GM12878 (cell line): ENCODE measurements around the gene GSC2. TPM values are rescaled to one million over a fixed set of nuclear protein-coding genes. Genes with fewer than 3 reads are reported as not detected.
A peak's percentile ranks its signal among the peaks of the same experiment; 100 is the strongest.

Source experiments
- ATAC-seq: fragments of 200-7000 bp; cut with Tn5 transposase; 3 replicates; pipeline ENCODE4 v1.9.1; 2020; ENCODE audit warnings: mild to moderate bottlenecking, moderate library complexity
- BruUV-seq: library from RNA; stranded (reverse); fragments of 400-500 nt; replicated peaks from 2 replicates; lab custom pipeline; 2021; lab: Mats Ljungman, UMichigan
- CTCF ChIA-PET: fragments of 300-600 bp; sonication (Branson Sonifier 250); formaldehyde crosslinking; extraction: SDS; loops from one replicate; lab custom pipeline; 2021; ENCODE audit warnings: inconsistent platforms; lab: Yijun Ruan, JAX
- POLR2A ChIA-PET: fragments of 350-600 bp; formaldehyde crosslinking; extraction: SDS; loops from one replicate; lab custom pipeline; 2021; ENCODE audit warnings: inconsistent platforms; lab: Charles Lee
- RAD21 ChIA-PET: fragments of 300-600 bp; sonication (Branson Sonifier 250); formaldehyde crosslinking; loops from one replicate; lab custom pipeline; 2023; ENCODE audit warnings: antibody characterized with exemption; ENCODE audit not compliant: unreplicated experiment; lab: Charles Lee
- SMC1A ChIA-PET: fragments of 300-600 bp; sonication (Branson Sonifier 250); formaldehyde crosslinking; loops from one replicate; lab custom pipeline; 2023; ENCODE audit not compliant: unreplicated experiment, uncharacterized antibody; lab: Charles Lee
- DNase-seq: peaks from one replicate; pipeline ENCODE4 v3.0.0-alpha.2; 2011; ENCODE audit warnings: low read depth, low spot score
- FAIRE-seq: peaks from 3 replicates; lab custom pipeline; 2011; peaks lifted over from hg19 to GRCh38; lab: Jason Lieb, UNC
- H2AFZ ChIP-seq: 2 replicates; pipeline ENCODE4 v1.6.0; 2011; ENCODE audit warnings: low read depth, low read length, control low read depth; ENCODE audit not compliant: control insufficient read depth
- H3K27ac ChIP-seq: 2 replicates; pipeline ENCODE4 v1.5.1; 2011; ENCODE audit warnings: control low read depth; ENCODE audit not compliant: control insufficient read depth, insufficient read depth
- H3K27me3 ChIP-seq, 2 experiments: replicated peaks in 1 of 2; 2 replicates each; pipeline versions ENCODE4 v1.6.0 to v1.6.1; 2011; ENCODE audit warnings: low read length in 1 of 2; ENCODE audit not compliant: control insufficient read depth in 2 of 2, insufficient read depth in 2 of 2
- H3K36me3 ChIP-seq, 2 experiments: 2 replicates each; pipeline ENCODE4 v1.5.1; 2011; ENCODE audit warnings: low read length in 1 of 2; ENCODE audit not compliant: control insufficient read depth in 2 of 2, insufficient read depth in 2 of 2
- H3K4me1 ChIP-seq: 2 replicates; pipeline ENCODE4 v1.6.1; 2011; ENCODE audit warnings: mild to moderate bottlenecking, low read length, moderate library complexity, mixed read lengths; ENCODE audit not compliant: control insufficient read depth, insufficient read depth
- H3K4me2 ChIP-seq: 2 replicates; pipeline ENCODE4 v1.6.0; 2011; ENCODE audit warnings: control low read depth; ENCODE audit not compliant: control insufficient read depth, insufficient read depth
- H3K4me3 ChIP-seq: fragments of 200-600 bp; sonication (generic); 2 replicates; pipeline ENCODE4 v1.5.1; 2016
- H3K79me2 ChIP-seq: 2 replicates; pipeline ENCODE4 v1.6.0; 2011; ENCODE audit warnings: low read length; ENCODE audit not compliant: control insufficient read depth, insufficient read depth
- H3K9ac ChIP-seq: 2 replicates; pipeline ENCODE4 v1.8.0; 2011; ENCODE audit warnings: low read length, control low read depth, mixed read lengths; ENCODE audit not compliant: control insufficient read depth, insufficient read depth
- H3K9me3 ChIP-seq: replicated peaks from 3 replicates; pipeline ENCODE4 v1.5.1; 2011; ENCODE audit warnings: mild to moderate bottlenecking, low read length; ENCODE audit not compliant: control insufficient read depth, insufficient read depth
- H4K20me1 ChIP-seq: 2 replicates; pipeline ENCODE4 v1.6.0; 2011; ENCODE audit not compliant: control insufficient read depth, insufficient read depth
- BRCA1 ChIP-seq: IDR thresholded peaks from 2 replicates; pipeline ENCODE4 v1.6.1; 2011; ENCODE audit warnings: low read depth, low read length, improper control_type of control experiment
- HDAC6 ChIP-seq: fragments of 200-600 bp; sonication (generic); IDR thresholded peaks from one replicate; pipeline ENCODE4 v1.8.0; 2017; ENCODE audit warnings: antibody characterized with exemption; ENCODE audit not compliant: unreplicated experiment
- HDGF ChIP-seq: fragments of 450-650 bp; IDR thresholded peaks from 2 replicates; pipeline ENCODE4 v1.6.1; 2016; ENCODE audit warnings: antibody characterized with exemption
- NFYA ChIP-seq: IDR thresholded peaks from 2 replicates; pipeline ENCODE4 v1.6.1; 2011; ENCODE audit warnings: low read depth, mild to moderate bottlenecking, low read length, improper control_type of control experiment, borderline replicate concordance
- NFYB ChIP-seq: IDR thresholded peaks from 2 replicates; pipeline ENCODE4 v1.6.1; 2011; ENCODE audit warnings: low read depth, mild to moderate bottlenecking, low read length, improper control_type of control experiment, moderate library complexity; ENCODE audit not compliant: insufficient read depth
- NR2C1 ChIP-seq: fragments of 450-650 bp; IDR thresholded peaks from 2 replicates; pipeline ENCODE4 v1.6.1; 2017; ENCODE audit warnings: antibody characterized with exemption, mild to moderate bottlenecking, moderate library complexity
- SIX5 ChIP-seq: IDR thresholded peaks from 2 replicates; pipeline ENCODE4 v1.6.1; 2011; ENCODE audit warnings: mild to moderate bottlenecking, low read depth, low read length, moderate library complexity; ENCODE audit not compliant: severe bottlenecking
- TBL1XR1 ChIP-seq: IDR thresholded peaks from 2 replicates; pipeline ENCODE4 v1.6.1; 2012; ENCODE audit warnings: low read depth, low read length, improper control_type of control experiment
- WGBS: methylation state at CpG from one replicate; pipeline ENCODE4 v1.1.6; 2016; ENCODE audit warnings: low lambda C conversion rate; ENCODE audit not compliant: insufficient replicate concordance, insufficient coverage; ENCODE audit errors: missing lambda C conversion rate; 5-methylcytosine and 5-hydroxymethylcytosine counted together
- in situ Hi-C: fragments of 300-500 bp; cut with MboI; formaldehyde crosslinking; loops from 9 replicates; pipeline ENCODE4 v1.14.3; 2018; ENCODE audit warnings: mixed read lengths
- intact Hi-C: fragments of 100-400 bp; cut with micrococcal nuclease; formaldehyde crosslinking; loops from one replicate; pipeline ENCODE4 v1.14.2; 2022; ENCODE audit not compliant: unreplicated experiment
- polyA plus RNA-seq, 11 experiments: library from polyadenylated mRNA; depleted of rRNA in 4 of 11; unstranded in 6 of 11; stranded (reverse) in 5 of 11; fragments of >200 nt; fragmentation: Nextera tagmentation in 4 of 11; fragmentation: Illumina TruSeq in 1 of 11; extraction: Ambion mirVana in 4 of 11; extraction: Trizol in 1 of 11; gene quantifications; 1 replicate in 1 of 11; 2 replicates in 10 of 11; pipeline versions ENCODE4 v1.2.1 to v1.2.3, GENCODE V29; 2011 to 2016; ENCODE audit warnings: inconsistent platforms in 2 of 11, missing spikeins in 2 of 11, low read depth in 1 of 11
- total RNA-seq, 4 experiments: library from RNA; depleted of rRNA in 3 of 4; stranded (reverse); fragments of >200 nt in 3 of 4; fragmentation: Illumina TruSeq in 1 of 4; extraction: Trizol in 1 of 4; gene quantifications; 2 replicates each; pipeline versions ENCODE4 v1.2.1 to v1.2.3, GENCODE V29; 2013 to 2021
- TF ChIP-seq, protein P1 (sequence below): fragments of 150-350 bp; IDR thresholded peaks from 2 replicates; pipeline ENCODE4 v1.6.1; 2014; ENCODE audit warnings: mild to moderate bottlenecking, low read depth, low read length
- TF ChIP-seq, protein P2 (sequence below): fragments of 450-650 bp; IDR thresholded peaks from 2 replicates; pipeline ENCODE4 v1.6.1; 2016; ENCODE audit warnings: mild to moderate bottlenecking
- TF ChIP-seq, protein P3 (sequence below), 3 experiments: IDR thresholded peaks in 2 of 3; conservative IDR thresholded peaks in 1 of 3; 2 replicates each; pipeline ENCODE4 v1.5.1; 2011; ENCODE audit warnings: low read depth in 3 of 3, low read length in 3 of 3, mild to moderate bottlenecking in 3 of 3, control low read depth in 2 of 3, moderate library complexity in 2 of 3, inconsistent platforms in 1 of 3, mixed read lengths in 1 of 3; ENCODE audit not compliant: control insufficient read depth in 2 of 3, insufficient read depth in 1 of 3; ENCODE audit errors: extremely low read depth in 1 of 3
- TF ChIP-seq, protein P4 (sequence below): fragments of 450-650 bp; IDR thresholded peaks from 2 replicates; pipeline ENCODE4 v1.6.1; 2017; ENCODE audit warnings: mild to moderate bottlenecking, moderate library complexity

The GSC2 gene
- total and polyA plus RNA-seq, 10 of the 15 experiments (the other 5 are each of a cell fraction or from before 2014, with no cell fraction given) = not detected

DNA sequence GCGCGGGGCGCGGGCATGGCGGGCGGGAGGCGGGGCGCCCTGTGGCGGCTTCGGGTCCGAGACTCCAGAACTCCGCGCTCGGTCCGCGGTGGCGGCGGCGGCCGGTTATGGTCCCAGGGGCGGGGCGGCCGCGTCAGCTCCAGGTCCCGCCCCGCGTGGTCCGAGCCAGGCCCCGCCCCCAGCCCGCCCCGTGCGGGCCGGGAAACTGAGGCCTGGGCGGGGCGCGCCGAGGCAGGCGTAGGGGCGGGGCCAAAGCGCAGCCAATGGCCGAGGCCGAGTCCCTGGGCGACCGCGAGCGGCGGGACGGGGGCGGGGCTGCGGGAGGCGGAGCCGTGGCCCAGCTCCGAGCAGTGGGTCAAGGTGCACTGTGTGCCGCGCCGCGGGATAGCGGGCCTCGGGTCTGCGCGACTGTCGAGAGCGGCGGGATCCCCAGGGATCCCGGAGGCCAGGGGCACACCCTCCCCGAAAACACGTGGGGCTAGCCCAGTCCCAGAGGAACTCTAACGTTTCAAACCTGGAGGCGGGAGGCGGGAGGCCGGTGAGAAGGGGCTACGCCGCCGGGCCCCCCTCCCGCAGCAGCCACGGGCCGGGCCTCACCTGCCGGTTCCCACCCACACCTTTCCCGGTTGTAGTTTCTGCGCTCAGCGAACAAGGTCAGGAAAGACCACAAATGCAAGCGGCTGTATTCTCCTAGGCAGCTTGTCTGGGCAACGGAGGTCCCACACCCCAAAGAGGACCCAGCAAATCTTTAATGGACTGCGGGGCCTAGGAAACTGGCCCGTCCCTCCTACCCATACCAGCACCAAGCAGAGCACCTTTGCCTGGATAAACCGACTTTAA lies 28.8 kb upstream of the GSC2 start, which contains the start of gene SLC25A1:
Gene SLC25A1 (minus strand): TSS at position 80 of the 840 bp plus-strand sequence. CDS start 63 bp downstream, at position 17.
- Histone ChIP-seq H3K9ac (peak within 1 kb of the TSS; percentile 72), H3K27ac (peak within 1 kb of the TSS; percentile 74), H3K36me3 (no peaks in the 10 kb centered on the region; a peak in 1 of 4 replicates), H3K4me1 (peaks cover 22% of the 10 kb centered on the region), H3K4me3 (peak within 1 kb of the TSS; percentile 76), H4K20me1 (no peaks in the 10 kb centered on the region), H3K4me2 (peak within 1 kb of the TSS; percentile 98), H2AFZ (peak within 1 kb of the TSS; percentile 85), H3K9me3 (no peaks in the 10 kb centered on the region), H3K79me2 (peaks cover 22% of the 10 kb centered on the region), H3K27me3 (peaks cover 0 to 1% of the 10 kb centered on the region in 2 experiments; a peak in 1 of 4 replicates)
- no TSS peak for BruUV-seq
- peak; percentile 61 for FAIRE-seq
- ChIA-PET RAD21 (interaction anchor here (0.8 to 2.3 kb wide), 18 partner anchors 35 to 451 kb away, joined by 3 to 21 read pairs (median 4); partner anchors contain the start of genes C22orf39, CDC45, ESS2 and HIRA), SMC1A (interaction anchor here (0.7 to 3.0 kb wide), 6 partner anchors 21 to 431 kb away, joined by 3 to 19 read pairs (median 3); partner anchors contain the start of genes CDC45, ESS2 and UFD1), CTCF (interaction anchor here (0.5 to 3.6 kb wide), 27 partner anchors 9 to 451 kb away, joined by 3 to 36 read pairs (median 4); partner anchors contain the start of genes C22orf39, CDC45 and ESS2), POLR2A (interaction anchor here (0.6 to 1.1 kb wide), 6 partner anchors 9 to 268 kb away, joined by 3 read pairs; partner anchors contain the start of genes C22orf39 and ESS2)
- peak; percentile 88 for ATAC-seq
- in situ Hi-C loops (no loop called here), intact Hi-C loops (loop anchor here (2.0 to 5.0 kb wide), 4 partner anchors 34 to 452 kb away; partner anchors contain the start of genes C22orf39, ESS2, HIRA and MRPL40)
- DNase-seq = peak; percentile 39
- 1% methylated on average over 33 of the region's 86 CpGs for WGBS
- no peak for TF ChIP-seq BRCA1
- no peak for TF ChIP-seq SIX5
- peak; percentile 59 for TF ChIP-seq NR2C1
- TF ChIP-seq TBL1XR1 = no peak
- no peak for TF ChIP-seq NFYA
- TF ChIP-seq, protein P1, sequence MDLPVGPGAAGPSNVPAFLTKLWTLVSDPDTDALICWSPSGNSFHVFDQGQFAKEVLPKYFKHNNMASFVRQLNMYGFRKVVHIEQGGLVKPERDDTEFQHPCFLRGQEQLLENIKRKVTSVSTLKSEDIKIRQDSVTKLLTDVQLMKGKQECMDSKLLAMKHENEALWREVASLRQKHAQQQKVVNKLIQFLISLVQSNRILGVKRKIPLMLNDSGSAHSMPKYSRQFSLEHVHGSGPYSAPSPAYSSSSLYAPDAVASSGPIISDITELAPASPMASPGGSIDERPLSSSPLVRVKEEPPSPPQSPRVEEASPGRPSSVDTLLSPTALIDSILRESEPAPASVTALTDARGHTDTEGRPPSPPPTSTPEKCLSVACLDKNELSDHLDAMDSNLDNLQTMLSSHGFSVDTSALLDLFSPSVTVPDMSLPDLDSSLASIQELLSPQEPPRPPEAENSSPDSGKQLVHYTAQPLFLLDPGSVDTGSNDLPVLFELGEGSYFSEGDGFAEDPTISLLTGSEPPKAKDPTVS = no peak
- TF ChIP-seq, protein P2, sequence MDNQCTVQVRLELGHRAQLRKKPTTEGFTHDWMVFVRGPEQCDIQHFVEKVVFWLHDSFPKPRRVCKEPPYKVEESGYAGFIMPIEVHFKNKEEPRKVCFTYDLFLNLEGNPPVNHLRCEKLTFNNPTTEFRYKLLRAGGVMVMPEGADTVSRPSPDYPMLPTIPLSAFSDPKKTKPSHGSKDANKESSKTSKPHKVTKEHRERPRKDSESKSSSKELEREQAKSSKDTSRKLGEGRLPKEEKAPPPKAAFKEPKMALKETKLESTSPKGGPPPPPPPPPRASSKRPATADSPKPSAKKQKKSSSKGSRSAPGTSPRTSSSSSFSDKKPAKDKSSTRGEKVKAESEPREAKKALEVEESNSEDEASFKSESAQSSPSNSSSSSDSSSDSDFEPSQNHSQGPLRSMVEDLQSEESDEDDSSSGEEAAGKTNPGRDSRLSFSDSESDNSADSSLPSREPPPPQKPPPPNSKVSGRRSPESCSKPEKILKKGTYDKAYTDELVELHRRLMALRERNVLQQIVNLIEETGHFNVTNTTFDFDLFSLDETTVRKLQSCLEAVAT = no peak
- TF ChIP-seq, protein P3, sequence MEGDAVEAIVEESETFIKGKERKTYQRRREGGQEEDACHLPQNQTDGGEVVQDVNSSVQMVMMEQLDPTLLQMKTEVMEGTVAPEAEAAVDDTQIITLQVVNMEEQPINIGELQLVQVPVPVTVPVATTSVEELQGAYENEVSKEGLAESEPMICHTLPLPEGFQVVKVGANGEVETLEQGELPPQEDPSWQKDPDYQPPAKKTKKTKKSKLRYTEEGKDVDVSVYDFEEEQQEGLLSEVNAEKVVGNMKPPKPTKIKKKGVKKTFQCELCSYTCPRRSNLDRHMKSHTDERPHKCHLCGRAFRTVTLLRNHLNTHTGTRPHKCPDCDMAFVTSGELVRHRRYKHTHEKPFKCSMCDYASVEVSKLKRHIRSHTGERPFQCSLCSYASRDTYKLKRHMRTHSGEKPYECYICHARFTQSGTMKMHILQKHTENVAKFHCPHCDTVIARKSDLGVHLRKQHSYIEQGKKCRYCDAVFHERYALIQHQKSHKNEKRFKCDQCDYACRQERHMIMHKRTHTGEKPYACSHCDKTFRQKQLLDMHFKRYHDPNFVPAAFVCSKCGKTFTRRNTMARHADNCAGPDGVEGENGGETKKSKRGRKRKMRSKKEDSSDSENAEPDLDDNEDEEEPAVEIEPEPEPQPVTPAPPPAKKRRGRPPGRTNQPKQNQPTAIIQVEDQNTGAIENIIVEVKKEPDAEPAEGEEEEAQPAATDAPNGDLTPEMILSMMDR (IDR thresholded peaks at IDR 0.05 in 2 of 3, conservative IDR thresholded peaks at IDR 0.05 in 1 of 3; ENCODE audit: control insufficient read depth in 2 of 3, extremely low read depth in 1 of 3, insufficient read depth in 1 of 3, low read depth in 3 of 3, low read length in 3 of 3) = no peak
- TF ChIP-seq, protein P4, sequence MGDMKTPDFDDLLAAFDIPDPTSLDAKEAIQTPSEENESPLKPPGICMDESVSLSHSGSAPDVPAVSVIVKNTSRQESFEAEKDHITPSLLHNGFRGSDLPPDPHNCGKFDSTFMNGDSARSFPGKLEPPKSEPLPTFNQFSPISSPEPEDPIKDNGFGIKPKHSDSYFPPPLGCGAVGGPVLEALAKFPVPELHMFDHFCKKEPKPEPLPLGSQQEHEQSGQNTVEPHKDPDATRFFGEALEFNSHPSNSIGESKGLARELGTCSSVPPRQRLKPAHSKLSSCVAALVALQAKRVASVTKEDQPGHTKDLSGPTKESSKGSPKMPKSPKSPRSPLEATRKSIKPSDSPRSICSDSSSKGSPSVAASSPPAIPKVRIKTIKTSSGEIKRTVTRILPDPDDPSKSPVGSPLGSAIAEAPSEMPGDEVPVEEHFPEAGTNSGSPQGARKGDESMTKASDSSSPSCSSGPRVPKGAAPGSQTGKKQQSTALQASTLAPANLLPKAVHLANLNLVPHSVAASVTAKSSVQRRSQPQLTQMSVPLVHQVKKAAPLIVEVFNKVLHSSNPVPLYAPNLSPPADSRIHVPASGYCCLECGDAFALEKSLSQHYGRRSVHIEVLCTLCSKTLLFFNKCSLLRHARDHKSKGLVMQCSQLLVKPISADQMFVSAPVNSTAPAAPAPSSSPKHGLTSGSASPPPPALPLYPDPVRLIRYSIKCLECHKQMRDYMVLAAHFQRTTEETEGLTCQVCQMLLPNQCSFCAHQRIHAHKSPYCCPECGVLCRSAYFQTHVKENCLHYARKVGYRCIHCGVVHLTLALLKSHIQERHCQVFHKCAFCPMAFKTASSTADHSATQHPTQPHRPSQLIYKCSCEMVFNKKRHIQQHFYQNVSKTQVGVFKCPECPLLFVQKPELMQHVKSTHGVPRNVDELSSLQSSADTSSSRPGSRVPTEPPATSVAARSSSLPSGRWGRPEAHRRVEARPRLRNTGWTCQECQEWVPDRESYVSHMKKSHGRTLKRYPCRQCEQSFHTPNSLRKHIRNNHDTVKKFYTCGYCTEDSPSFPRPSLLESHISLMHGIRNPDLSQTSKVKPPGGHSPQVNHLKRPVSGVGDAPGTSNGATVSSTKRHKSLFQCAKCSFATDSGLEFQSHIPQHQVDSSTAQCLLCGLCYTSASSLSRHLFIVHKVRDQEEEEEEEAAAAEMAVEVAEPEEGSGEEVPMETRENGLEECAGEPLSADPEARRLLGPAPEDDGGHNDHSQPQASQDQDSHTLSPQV = no peak
- no peak for TF ChIP-seq HDGF
- TF ChIP-seq HDAC6 = no peak
- TF ChIP-seq NFYB = no peak
